ENCODE data around the gene RALBP1. TPM values are rescaled to one million over a fixed set of nuclear protein-coding genes. Genes with fewer than 3 reads are reported as not detected.

RALBP1 gene
- total RNA-seq, 3 donors from 2014 or later = 67.2 to 91.2 (median 82.2) TPM

- peaks cover 6% of the 10 kb centered on the region for H3K36me3 ChIP-seq
Measured at GRCh38 chr18:9535430-9535991, 60.2 kb downstream of the RALBP1 start.

GRCh38 chr18:9536354-9537152 lies 61.2 kb downstream of the RALBP1 start:
- Histone ChIP-seq H3K36me3 (peaks cover 6% of the 10 kb centered on the region), H3K9me3 (no peaks in the 10 kb centered on the region), H3K4me3 (no peak overlapping the region), H3K27ac (peak overlapping the region in 1 of 2 donors; percentile 30), H3K4me1 (no peaks in the 10 kb centered on the region), H3K27me3 (no peaks in the 10 kb centered on the region)
- intact Hi-C loops (cut with DNase I; ENCODE audit: low total_unique reads) = no loop called here
- DNase-seq (ENCODE audit: low spot score in 2 of 2) = no peak
- TF ChIP-seq POLR2A (IDR thresholded peaks at IDR 0.05) (no peak), POLR2AphosphoS5 (IDR thresholded peaks at IDR 0.05) (no peak), CTCF (IDR thresholded peaks at IDR 0.05) (no peak)

More at GRCh38 chr18:9535430-9535991, 60.2 kb downstream of the RALBP1 start:
- TF ChIP-seq POLR2AphosphoS5 (IDR thresholded peaks at IDR 0.05) (no peak), POLR2A (IDR thresholded peaks at IDR 0.05) (no peak), CTCF (IDR thresholded peaks at IDR 0.05) (no peak)
- Histone ChIP-seq H3K9me3 (no peaks in the 10 kb centered on the region), H3K27ac (peak overlapping the region; percentile 33 to 76), H3K4me3 (peak overlapping the region; percentile 4 to 51 (median 11)), H3K27me3 (no peaks in the 10 kb centered on the region), H3K4me1 (no peaks in the 10 kb centered on the region)
- DNase-seq (ENCODE audit: low spot score in 2 of 2) = no peak
- intact Hi-C loops (cut with DNase I; ENCODE audit: low total_unique reads) = no loop called here

- Histone ChIP-seq H3K27me3 (no peaks in the 10 kb centered on the region), H3K27ac (no peak overlapping the region), H3K4me3 (no peak overlapping the region), H3K4me1 (no peaks in the 10 kb centered on the region), H3K9me3 (no peaks in the 10 kb centered on the region), H3K36me3 (peaks cover 6% of the 10 kb centered on the region)
- TF ChIP-seq POLR2AphosphoS5 (IDR thresholded peaks at IDR 0.05) (no peak), POLR2A (IDR thresholded peaks at IDR 0.05) (no peak), CTCF (IDR thresholded peaks at IDR 0.05) (no peak)
- intact Hi-C loops (cut with DNase I; ENCODE audit: low total_unique reads) = no loop called here
- DNase-seq (ENCODE audit: low spot score in 2 of 2) = no peak
Measured at GRCh38 chr18:9537677-9538076, 62.4 kb downstream of the RALBP1 start.

GRCh38 chr18:9539283-9539682 lies 64.0 kb downstream of the RALBP1 start:
- Histone ChIP-seq H3K4me3 (no peak overlapping the region), H3K4me1 (no peaks in the 10 kb centered on the region), H3K36me3 (peaks cover 6% of the 10 kb centered on the region), H3K27ac (no peak overlapping the region), H3K27me3 (no peaks in the 10 kb centered on the region), H3K9me3 (no peaks in the 10 kb centered on the region)
- intact Hi-C loops (cut with DNase I; ENCODE audit: low total_unique reads) = no loop called here
- TF ChIP-seq POLR2AphosphoS5 (IDR thresholded peaks at IDR 0.05) (no peak), CTCF (IDR thresholded peaks at IDR 0.05) (no peak), POLR2A (IDR thresholded peaks at IDR 0.05) (no peak)
- no peak for DNase-seq (ENCODE audit: low spot score in 2 of 2)

- H3K27me3 ChIP-seq = no peaks in the 10 kb centered on the region
- no peak for TF ChIP-seq POLR2AphosphoS5 (IDR thresholded peaks at IDR 0.05)
- TF ChIP-seq CTCF (IDR thresholded peaks at IDR 0.05) = no peak
- TF ChIP-seq POLR2A (IDR thresholded peaks at IDR 0.05) = no peak
- intact Hi-C loops (cut with DNase I; ENCODE audit: low total_unique reads) = no loop called here
- peaks cover 6% of the 10 kb centered on the region for H3K36me3 ChIP-seq
- H3K4me3 ChIP-seq = no peak overlapping the region
- H3K9me3 ChIP-seq = no peaks in the 10 kb centered on the region
- no peaks in the 10 kb centered on the region for H3K4me1 ChIP-seq
- DNase-seq (ENCODE audit: low spot score in 2 of 2) = no peak
- H3K27ac ChIP-seq = no peak overlapping the region
Measured at GRCh38 chr18:9539938-9540337, 64.6 kb downstream of the RALBP1 start.
